Inflammatory macrophage treated with lipopolysaccharide for 1 hour (primary cell): ENCODE measurements around the gene CFAP58.
A peak's percentile ranks its signal among the peaks of the same experiment; 100 is the strongest.

ENCODE experiments used
- DNase-seq, 2 donors: peaks; one replicate each; pipeline ENCODE4 v3.0.0-alpha.2; 2020 to 2022

The CFAP58 gene

DNA sequence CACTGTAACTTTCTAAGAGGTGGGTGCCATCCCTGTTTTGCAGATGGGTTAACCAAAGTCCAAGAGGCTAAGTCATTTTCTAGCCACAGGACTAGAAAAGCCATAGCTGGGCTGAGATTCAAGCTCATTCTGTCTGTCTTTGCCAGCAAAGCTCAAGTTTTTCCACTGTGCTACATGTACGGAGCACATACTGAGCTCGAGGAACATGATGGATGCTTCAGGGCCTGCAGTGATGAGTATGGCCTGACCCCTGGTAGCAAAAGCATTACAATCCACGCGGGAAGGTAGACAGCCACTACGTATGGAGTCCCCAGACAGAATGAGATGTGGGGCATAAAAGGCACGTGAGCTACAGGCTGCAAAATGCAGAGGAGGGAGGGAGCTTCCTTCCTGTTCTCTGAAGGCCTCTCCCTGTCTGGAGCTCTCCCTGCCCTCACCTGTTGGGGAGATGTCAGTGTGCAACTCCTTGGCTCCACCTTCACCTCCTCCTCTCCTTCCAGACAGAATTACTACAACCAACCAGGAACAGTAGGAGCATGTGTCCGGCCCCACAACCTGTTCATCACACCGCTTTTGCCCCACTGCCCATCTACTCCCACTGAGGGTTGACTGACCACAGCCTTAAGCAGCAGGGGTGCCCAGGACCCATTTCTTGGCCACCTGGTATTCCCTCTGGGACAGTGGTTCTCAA is 31.8 kb upstream of the CFAP58 start:
- no peak for DNase-seq

- peak; percentile 65 to 74 for DNase-seq
These were observed 31.2 kb upstream of the CFAP58 start for GRCh38 chr10:104322416-104322782.

DNA sequence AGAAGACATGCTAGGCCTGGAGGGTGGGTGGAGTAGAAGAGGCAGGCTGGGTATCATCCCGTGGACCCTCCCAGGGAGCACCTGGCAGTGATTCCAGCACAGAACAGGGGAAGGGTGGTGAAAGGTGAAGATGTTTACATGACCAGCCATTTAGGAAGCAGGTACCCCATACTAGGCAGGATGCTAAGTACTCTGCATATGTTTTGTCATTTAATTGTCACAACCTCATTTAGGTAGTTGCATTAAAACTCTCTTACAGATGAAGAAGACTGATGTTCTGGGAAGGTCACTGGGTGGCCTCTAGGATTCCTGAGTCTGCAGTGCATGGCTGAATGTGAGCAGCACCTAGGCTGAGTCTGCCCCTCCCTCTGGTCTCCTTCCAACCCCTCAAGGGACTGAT is 30.5 kb upstream of the CFAP58 start:
- DNase-seq = no peak

DNA sequence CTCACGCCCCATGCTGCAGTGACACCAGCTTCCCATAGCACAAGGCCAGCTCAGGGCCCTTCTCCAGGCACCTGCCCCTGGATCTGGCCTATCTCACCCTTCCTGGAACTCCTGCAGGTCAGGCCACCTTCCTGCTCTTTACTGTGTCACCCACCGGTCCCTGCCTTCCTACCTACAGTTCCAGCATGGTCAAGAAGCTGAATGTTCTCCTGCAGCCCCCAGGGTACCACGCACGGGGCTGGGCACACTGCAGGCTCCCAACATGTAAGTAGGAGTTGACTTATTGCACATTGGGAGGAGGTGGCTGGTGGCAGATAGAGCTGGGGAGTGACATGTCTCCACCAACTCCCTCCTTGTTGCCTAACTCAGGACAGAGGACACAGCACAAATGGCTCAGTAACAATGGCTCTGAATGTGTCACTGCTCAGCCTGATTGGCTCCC is 29.9 kb upstream of the CFAP58 start:
- peak; percentile 59 to 78 for DNase-seq

DNA sequence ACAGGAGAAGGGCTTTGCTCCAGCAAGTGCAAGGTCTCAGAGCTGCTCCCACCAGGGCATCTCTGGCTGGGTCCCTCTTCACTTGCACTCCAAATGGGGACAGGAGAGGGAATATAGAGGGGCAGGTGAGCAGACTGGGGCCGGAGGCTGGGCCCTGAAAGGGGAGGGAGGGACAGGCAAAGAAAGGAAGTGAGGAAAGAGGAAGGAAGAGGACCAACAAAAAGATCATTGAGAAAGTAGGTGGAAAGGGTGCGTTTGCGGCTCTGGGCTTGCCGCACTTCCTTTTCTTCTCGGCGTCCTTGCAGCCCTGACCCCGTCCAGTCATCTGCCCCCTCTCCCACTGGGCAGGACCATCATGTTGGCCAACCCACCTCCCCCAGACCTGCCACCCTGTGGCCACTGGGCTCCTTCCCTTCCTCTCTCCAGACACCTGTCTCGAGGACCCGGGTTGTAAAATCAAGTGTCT is 29.4 kb upstream of the CFAP58 start:
- peak; percentile 86 to 93 for DNase-seq

- no peak for DNase-seq
These were observed 28.7 kb upstream of the CFAP58 start for GRCh38 chr10:104324931-104325330.

- DNase-seq = peak; percentile 49 to 70
These were observed 27.9 kb upstream of the CFAP58 start for GRCh38 chr10:104325436-104326435.

- no peak for DNase-seq
These were observed 26.5 kb upstream of the CFAP58 start for GRCh38 chr10:104326991-104327610.

DNA sequence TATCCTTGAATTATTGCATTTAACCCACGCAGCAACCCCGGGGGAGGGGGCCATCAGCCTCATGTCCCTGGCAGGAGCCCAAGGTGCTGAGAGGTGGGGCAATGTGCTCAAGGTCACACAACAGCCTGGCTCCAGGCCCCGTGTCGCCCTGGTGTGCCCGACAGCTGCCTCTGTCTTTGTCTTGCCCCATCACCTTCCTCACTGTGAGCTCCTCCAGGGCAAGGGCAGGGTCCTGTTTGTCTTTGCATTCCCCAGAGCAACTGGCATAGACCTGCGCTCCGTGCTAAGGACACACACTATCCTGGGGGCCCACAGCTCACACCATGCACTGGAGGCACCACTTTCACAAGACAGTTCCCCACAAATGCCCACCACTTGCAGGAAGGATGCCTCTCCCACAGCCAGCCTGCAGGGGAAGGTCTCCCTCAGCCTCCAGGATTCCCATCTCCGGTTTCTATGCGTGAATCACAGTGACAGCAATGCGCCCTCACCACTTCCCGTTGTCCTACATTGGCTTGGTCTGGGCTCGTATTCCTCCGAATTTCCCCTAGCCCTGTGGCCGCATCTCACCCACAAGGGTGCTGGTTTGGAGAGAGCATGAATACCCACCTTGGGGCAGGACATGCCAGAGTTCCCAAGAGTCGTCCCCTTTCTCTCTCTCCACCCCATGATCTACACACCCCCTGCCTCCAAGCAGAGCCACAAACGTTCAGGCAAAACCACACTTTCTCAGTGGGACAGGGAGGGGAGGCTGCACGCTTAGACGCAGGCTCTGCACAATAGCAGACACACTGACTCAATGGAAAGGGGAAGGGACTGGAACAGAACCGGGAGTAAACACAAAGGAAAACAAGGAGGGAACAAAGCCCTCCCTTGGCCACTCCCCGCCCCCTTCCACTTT is 25.6 kb upstream of the CFAP58 start:
- DNase-seq = peak; percentile 74 to 86

DNA sequence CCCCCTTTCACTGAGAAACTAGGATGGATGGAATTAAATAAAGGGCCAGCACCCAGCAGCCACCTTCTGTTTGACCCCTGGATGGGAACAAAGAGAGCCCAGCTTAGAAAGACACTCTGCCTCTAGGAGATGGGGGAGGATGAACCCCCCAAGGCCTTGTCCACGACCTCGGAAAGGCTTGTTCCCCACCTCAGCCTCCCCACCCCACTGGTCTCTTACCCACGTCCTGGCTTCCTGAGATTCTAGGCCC is 25.1 kb upstream of the CFAP58 start:
- DNase-seq = no peak

GRCh38 chr10:104328896-104329710 is 24.5 kb upstream of the CFAP58 start:
- DNase-seq = peak; percentile 88 to 98

GRCh38 chr10:104329735-104330134 is 23.9 kb upstream of the CFAP58 start:
- DNase-seq = peak in 1 of 2 donors; percentile 51

DNA sequence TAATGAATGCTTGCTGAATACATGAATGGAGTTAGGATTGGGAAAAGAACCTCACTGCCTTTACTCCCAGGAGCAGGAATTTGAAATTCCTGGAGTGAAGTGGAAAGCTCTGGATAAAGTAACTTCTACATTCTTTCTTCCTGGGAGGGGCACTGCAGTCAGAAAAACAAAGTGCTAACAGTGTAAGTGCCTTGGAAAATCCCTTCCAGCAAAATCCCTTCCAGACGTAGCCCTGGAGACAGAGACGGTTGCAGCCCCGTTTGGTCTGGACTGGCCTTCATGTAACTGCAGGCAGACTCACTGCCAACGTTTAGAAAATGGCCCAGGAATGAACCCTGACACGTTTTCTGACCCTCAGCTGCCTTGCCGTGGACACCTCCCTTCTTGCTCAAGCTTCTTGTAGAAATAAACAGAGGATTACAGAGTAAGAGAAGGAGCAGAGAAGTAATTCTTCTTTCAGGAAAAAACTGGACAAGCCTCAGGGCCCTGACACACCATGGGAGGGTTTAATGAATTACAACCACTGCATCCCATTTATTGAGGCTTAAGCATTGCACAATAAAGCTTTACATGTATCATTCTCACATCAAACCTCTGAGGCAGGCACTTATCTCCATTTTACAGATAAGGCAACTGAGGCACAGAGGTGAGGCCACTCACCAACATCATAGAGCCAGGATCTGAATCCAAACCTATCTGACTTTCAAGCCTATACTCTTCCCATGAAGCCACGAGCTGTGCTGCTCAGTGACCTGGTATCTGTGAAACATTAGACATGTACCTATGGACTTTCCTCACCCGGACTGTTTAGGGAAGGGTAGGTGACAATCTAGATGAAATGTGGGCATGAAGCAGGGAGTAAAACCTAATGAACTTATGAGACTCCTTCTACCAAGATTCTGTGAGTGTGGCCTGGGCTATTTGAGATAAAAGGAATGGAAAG is 23.2 kb upstream of the CFAP58 start:
- peak in 1 of 2 donors; percentile 47 for DNase-seq

GRCh38 chr10:104331208-104331838 is 22.3 kb upstream of the CFAP58 start:
- DNase-seq = no peak

- no peak for DNase-seq
These were observed 21.2 kb upstream of the CFAP58 start for GRCh38 chr10:104332243-104333031.

DNA sequence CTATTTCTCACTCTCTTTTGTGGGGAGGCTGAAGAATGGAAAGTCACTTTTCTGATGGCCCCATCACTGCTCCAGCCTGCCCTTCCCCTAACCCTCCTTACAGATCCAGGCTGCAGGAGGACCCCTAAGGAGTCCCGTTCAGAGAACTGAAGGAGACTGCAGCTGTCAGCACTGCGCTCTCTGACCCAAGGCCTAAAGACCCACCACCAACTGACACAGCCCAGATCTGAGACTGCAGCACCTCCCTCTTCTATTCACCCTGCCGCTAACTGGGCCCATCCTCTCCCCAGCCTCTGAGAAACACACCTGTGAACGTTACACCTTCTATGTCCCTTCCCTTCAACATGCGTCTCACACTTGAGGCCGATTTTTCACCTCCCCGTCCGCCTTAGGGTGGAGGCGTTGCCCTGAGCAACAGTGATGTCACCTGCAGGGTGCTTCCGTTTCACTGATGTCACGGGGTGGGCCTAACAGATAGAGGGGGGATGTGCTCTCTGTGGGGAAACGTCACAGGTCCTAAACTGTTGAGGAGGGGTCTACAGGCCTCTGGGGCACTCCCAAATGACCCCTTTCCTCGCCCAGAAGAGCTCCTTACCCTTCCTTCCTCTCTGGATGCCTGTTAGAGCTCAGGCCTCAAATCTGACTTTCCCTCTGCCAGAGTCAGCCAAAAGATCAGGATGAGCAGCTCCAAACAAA is 20.5 kb upstream of the CFAP58 start:
- DNase-seq = no peak

DNA sequence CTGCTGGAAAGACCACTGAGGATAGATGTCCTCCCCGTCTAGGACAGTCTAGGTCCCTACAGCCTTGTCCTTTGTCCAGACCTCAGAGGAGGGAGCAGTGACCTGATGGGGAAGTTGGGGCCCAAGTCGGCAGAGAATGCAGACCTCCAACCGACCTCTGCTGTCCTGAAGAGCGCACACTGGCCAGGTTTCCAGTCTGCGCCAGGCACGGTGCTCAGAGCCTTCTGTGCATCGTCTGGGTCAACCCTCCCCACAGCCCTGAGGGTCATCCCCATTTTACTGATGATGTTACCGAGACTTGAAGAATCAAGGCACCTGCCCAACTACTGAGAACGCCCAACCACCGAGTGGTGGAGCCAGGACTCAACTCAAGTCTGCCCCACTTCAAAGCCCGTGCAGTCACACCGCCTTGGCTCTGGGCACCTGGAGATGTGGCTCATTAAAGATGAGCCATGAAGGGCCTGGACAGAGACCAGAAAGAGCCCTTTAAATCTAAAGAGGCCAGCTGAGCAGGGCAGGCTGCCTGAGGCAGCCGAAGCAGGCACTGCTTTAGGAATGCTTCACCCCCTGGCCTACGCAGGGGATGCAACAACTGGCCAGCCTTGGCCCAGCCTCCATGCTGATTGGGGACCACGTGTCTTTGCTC is 19.8 kb upstream of the CFAP58 start:
- DNase-seq = no peak

DNA sequence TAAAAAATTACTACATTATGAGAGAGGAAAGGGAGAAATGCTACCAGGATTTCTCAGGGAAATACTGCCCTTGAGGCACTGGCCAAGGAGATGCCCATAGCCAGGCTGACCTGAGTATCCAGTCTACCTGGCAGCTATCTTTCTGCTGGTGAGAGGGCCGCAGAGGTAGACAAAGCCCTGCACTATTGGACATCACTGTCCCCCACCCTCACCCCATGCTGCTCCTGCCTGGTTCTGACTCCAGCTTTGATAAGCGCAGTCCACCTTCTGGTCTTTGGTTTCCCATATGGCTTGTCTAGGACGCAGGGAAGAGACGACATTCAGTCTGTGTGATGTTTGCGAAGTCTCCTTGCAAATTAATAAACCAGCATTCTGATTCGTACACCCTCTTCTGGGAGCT is 19.1 kb upstream of the CFAP58 start:
- DNase-seq = no peak
